HepG2 (cell line): ENCODE results near the gene NXPE3. TPM values are rescaled to one million over a fixed set of nuclear protein-coding genes. Genes with fewer than 3 reads are reported as not detected.

Experiments used
- CENPBD1 ChIP-seq: sonication (generic); formaldehyde crosslinking; IDR thresholded peaks from 2 replicates; pipeline ENCODE4 v1.8.0; 2022; ENCODE audit warnings: missing genetic modification reagents, low read depth, mild to moderate bottlenecking, borderline replicate concordance
- HBP1 ChIP-seq: IDR thresholded peaks from 2 replicates; pipeline ENCODE4 v1.6.1; 2016; ENCODE audit warnings: low read depth, control low read depth
- MAFG ChIP-seq: sonication (generic); formaldehyde crosslinking; IDR thresholded peaks from 2 replicates; pipeline ENCODE4 v1.5.1; 2020; ENCODE audit warnings: mild to moderate bottlenecking, missing genetic modification reagents
- SRSF4 ChIP-seq: fragments of 200-400 bp; formaldehyde crosslinking; IDR thresholded peaks from one replicate; pipeline ENCODE4 v1.6.1; 2018; ENCODE audit warnings: mild to moderate bottlenecking, low read depth, low read length, moderate library complexity; ENCODE audit not compliant: poor library complexity, severe bottlenecking
- TCF7L2 ChIP-seq: IDR thresholded peaks from 2 replicates; pipeline ENCODE4 v1.6.1; 2011; ENCODE audit warnings: mild to moderate bottlenecking, low read depth, low read length, moderate library complexity
- ZFAT ChIP-seq: sonication (generic); formaldehyde crosslinking; conservative IDR thresholded peaks from 2 replicates; pipeline ENCODE4 v1.8.1; 2023; ENCODE audit warnings: missing genetic modification reagents, inconsistent platforms
- ZNF350 ChIP-seq: sonication (generic); formaldehyde crosslinking; IDR thresholded peaks from 2 replicates; pipeline ENCODE4 v1.4.0; 2020; ENCODE audit warnings: mild to moderate bottlenecking, low read depth, missing genetic modification reagents, borderline replicate concordance
- ZNF503 ChIP-seq: sonication (generic); formaldehyde crosslinking; IDR thresholded peaks from 2 replicates; pipeline ENCODE4 v1.4.0; 2020; ENCODE audit warnings: missing genetic modification reagents
- polyA plus RNA-seq, 8 experiments: library from polyadenylated mRNA; depleted of rRNA in 3 of 8; stranded (reverse) in 7 of 8; unstranded in 1 of 8; fragments of >200 nt; fragmentation: Illumina TruSeq in 4 of 8; extraction: Trizol in 4 of 8; gene quantifications; 2 replicates each; pipeline versions ENCODE4 v1.2.1 to v1.2.3, GENCODE V29; 2011 to 2016; ENCODE audit warnings: low read depth in 4 of 8, missing spikeins in 1 of 8, mixed read lengths in 1 of 8; ENCODE audit not compliant: insufficient read depth in 1 of 8
- total RNA-seq, 5 experiments: library from RNA; depleted of rRNA; stranded (reverse); fragments of >200 nt; fragmentation: Illumina TruSeq; extraction: Trizol; gene quantifications; 2 replicates each; pipeline ENCODE4 v1.2.3, GENCODE V29; 2016; ENCODE audit warnings: low read depth in 1 of 5
- TF ChIP-seq, protein P1 (sequence below): sonication (generic); formaldehyde crosslinking; IDR thresholded peaks from one replicate; pipeline ENCODE4 v1.5.1; 2020; ENCODE audit warnings: mild to moderate bottlenecking, missing genetic modification reagents; ENCODE audit errors: not compliant biosample characterization

NXPE3 gene
- total and polyA plus RNA-seq, 2 of the 13 experiments (the other 11 are each of a cell fraction or from before 2014, with no cell fraction given) = 3.5 to 4.7 TPM

DNA sequence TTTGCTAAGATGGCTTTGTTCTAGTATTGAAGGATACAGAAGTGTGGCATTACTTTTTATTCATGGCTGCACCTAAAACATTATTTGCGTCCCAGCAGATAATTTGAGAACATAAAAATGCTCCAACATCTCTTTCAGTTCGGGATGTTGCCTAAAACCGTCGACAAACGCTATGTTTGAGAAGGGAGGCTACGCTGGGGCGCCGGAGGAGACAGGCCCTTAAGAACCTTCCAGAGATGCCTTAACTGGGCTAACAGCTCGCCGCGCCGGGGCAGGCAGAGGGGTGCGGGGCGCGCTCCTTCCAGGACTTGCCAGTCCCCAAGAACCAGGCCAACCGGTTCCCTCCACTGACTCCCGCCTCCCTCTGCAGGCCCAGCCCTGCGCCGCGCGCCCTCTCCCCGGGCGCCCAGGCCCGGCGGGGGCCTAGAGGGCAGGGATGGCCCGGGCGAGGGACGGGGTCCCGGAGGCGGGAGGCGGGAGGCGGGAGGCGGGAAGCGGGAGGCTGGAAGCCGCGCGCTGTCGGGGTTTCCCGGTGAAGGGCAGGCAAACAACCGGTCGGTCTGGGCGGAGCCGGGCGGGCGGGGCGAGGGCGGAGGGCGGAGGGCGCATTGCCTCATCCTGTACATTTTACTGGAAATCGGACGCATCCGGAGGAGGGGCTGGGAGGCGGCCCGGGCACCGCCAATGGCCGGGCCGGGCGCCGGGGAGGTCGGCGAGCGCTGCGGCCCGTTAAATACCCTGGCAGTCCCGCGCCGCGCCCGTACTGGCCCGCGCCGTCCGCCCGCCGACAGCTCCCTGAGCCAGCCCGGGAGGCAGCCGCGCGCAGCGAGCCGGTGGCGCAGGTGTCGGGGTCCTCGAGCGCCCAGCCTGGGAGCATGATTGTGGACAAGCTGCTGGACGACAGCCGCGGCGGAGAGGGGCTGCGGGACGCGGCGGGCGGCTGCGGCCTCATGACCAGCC lies 70.0 kb downstream of the NXPE3 start, which contains the start of gene NFKBIZ (continued):
- TF ChIP-seq ZNF350 (no peak), TCF7L2 (no peak), HBP1 (no peak; the same call in 1 of the 2 replicates), CENPBD1 (CRISPR knock-in tag) (peak; percentile 69; the same call in 1 of the 2 replicates), MAFG (no peak), ZFAT (no peak), SRSF4 (peak; percentile 80), ZNF503 (CRISPR knock-in tag) (peak; percentile 26; the same call in 1 of the 2 replicates)
- TF ChIP-seq, protein P1, sequence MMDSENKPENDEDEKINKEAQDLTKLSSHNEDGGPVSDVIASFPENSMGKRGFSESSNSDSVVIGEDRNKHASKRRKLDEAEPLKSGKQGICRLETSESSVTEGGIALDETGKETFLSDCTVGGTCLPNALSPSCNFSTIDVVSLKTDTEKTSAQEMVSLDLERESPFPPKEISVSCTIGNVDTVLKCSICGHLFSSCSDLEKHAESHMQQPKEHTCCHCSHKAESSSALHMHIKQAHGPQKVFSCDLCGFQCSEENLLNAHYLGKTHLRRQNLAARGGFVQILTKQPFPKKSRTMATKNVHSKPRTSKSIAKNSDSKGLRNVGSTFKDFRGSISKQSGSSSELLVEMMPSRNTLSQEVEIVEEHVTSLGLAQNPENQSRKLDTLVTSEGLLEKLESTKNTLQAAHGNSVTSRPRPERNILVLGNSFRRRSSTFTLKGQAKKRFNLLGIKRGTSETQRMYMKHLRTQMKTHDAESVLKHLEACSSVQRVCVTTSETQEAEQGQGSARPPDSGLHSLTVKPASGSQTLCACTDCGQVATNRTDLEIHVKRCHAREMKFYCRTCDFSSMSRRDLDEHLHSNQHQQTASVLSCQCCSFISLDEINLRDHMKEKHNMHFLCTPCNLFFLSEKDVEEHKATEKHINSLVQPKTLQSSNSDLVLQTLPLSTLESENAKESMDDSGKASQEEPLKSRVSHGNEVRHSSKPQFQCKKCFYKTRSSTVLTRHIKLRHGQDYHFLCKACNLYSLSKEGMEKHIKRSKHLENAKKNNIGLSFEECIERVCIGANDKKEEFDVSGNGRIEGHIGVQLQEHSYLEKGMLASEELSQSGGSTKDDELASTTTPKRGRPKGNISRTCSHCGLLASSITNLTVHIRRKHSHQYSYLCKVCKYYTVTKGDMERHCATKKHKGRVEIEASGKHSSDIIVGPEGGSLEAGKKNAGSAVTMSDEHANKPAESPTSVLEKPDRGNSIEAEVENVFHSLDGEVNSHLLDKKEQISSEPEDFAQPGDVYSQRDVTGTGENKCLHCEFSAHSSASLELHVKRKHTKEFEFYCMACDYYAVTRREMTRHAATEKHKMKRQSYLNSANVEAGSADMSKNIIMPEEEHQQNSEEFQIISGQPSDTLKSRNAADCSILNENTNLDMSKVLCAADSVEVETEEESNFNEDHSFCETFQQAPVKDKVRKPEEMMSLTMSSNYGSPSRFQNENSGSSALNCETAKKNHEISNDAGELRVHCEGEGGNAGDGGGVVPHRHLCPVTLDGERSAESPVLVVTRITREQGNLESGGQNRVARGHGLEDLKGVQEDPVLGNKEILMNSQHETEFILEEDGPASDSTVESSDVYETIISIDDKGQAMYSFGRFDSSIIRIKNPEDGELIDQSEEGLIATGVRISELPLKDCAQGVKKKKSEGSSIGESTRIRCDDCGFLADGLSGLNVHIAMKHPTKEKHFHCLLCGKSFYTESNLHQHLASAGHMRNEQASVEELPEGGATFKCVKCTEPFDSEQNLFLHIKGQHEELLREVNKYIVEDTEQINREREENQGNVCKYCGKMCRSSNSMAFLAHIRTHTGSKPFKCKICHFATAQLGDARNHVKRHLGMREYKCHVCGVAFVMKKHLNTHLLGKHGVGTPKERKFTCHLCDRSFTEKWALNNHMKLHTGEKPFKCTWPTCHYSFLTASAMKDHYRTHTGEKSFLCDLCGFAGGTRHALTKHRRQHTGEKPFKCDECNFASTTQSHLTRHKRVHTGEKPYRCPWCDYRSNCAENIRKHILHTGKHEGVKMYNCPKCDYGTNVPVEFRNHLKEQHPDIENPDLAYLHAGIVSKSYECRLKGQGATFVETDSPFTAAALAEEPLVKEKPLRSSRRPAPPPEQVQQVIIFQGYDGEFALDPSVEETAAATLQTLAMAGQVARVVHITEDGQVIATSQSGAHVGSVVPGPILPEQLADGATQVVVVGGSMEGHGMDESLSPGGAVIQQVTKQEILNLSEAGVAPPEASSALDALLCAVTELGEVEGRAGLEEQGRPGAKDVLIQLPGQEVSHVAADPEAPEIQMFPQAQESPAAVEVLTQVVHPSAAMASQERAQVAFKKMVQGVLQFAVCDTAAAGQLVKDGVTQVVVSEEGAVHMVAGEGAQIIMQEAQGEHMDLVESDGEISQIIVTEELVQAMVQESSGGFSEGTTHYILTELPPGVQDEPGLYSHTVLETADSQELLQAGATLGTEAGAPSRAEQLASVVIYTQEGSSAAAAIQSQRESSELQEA (CRISPR knock-in tag) = no peak
